HEK293T (cell line): ENCODE results near the gene KRTAP4-6.

Experiments
- ARNT ChIP-seq: fragments of 450-650 bp; IDR thresholded peaks from 2 replicates; pipeline ENCODE4 v1.6.1; 2017; ENCODE audit warnings: mild to moderate bottlenecking
- BHLHE40 ChIP-seq: fragments of 450-650 bp; IDR thresholded peaks from 2 replicates; pipeline ENCODE4 v1.6.1; 2016; ENCODE audit warnings: mild to moderate bottlenecking, moderate library complexity, borderline replicate concordance
- CTBP1 ChIP-seq: fragments of 450-650 bp; IDR thresholded peaks from 2 replicates; pipeline ENCODE4 v1.6.1; 2016; ENCODE audit warnings: borderline replicate concordance
- ELF4 ChIP-seq: fragments of 450-650 bp; IDR thresholded peaks from 2 replicates; pipeline ENCODE4 v1.6.1; 2017; ENCODE audit warnings: antibody characterized with exemption
- FOXA1 ChIP-seq: fragments of 450-650 bp; IDR thresholded peaks from 2 replicates; pipeline ENCODE4 v1.6.1; 2016; ENCODE audit warnings: mild to moderate bottlenecking
- FOXK2 ChIP-seq: fragments of 450-650 bp; IDR thresholded peaks from 2 replicates; pipeline ENCODE4 v1.6.1; 2016; ENCODE audit warnings: mild to moderate bottlenecking
- FOXM1 ChIP-seq: fragments of 450-650 bp; IDR thresholded peaks from 2 replicates; pipeline ENCODE4 v1.6.1; 2017; ENCODE audit warnings: mild to moderate bottlenecking, borderline replicate concordance
- HDGF ChIP-seq: fragments of 450-650 bp; IDR thresholded peaks from 2 replicates; pipeline ENCODE4 v1.6.1; 2017; ENCODE audit warnings: antibody characterized with exemption, borderline replicate concordance
- LEF1 ChIP-seq: fragments of 450-650 bp; IDR thresholded peaks from 2 replicates; pipeline ENCODE4 v1.6.1; 2017; ENCODE audit warnings: mild to moderate bottlenecking, borderline replicate concordance
- NFRKB ChIP-seq: fragments of 450-650 bp; IDR thresholded peaks from 2 replicates; pipeline ENCODE4 v1.6.1; 2016; ENCODE audit warnings: mild to moderate bottlenecking, moderate library complexity
- SP1 ChIP-seq: fragments of 450-650 bp; IDR thresholded peaks from 2 replicates; pipeline ENCODE4 v1.6.1; 2017
- SUZ12 ChIP-seq: fragments of 450-650 bp; IDR thresholded peaks from 2 replicates; pipeline ENCODE4 v1.6.1; 2016; ENCODE audit warnings: mild to moderate bottlenecking
- TARDBP ChIP-seq: fragments of 450-650 bp; IDR thresholded peaks from 2 replicates; pipeline ENCODE4 v1.6.1; 2016
- ZNF384 ChIP-seq: fragments of 450-650 bp; IDR thresholded peaks from 2 replicates; pipeline ENCODE4 v1.6.1; 2016

DNA sequence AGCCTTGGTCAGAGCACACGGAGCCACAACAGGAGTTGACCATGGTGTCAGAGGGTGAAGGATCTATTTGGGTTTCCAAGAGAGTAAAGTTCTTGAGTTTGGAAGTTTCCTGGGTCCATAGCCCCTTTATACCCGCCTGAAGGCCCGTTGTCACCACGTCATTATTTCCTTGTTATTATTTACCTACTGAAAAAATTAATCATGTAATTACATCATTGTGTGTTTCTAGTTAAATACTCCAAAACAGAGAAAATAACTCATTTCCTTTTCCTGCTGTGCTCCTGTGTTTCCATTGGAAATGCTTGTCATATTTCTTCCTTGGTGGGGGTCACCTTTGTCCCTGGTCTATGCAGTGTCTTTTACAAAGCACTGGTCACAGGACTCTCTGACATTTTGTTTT is 42.3 kb downstream of the KRTAP4-6 start, which contains the start of gene KRTAP4-8:
- no peak for TF ChIP-seq FOXK2
- TF ChIP-seq ELF4, result no peak
- no peak for TF ChIP-seq BHLHE40
- TF ChIP-seq NFRKB, result no peak
- no peak for TF ChIP-seq FOXA1
- no peak for TF ChIP-seq FOXM1
- TF ChIP-seq SP1, result no peak
- no peak for TF ChIP-seq LEF1
- no peak for TF ChIP-seq ZNF384
- no peak for TF ChIP-seq TARDBP
- TF ChIP-seq HDGF, result no peak
- no peak for TF ChIP-seq ARNT
- no peak for TF ChIP-seq SUZ12
- no peak for TF ChIP-seq CTBP1
